Coronary artery (tissue), 2 donors: ENCODE data around the gene CYSRT1.

ENCODE experiments used
- DNase-seq: peaks from one replicate; pipeline ENCODE4 v3.0.0-alpha.2; 2017; ENCODE audit warnings: low spot score
- H3K27ac ChIP-seq, 2 donors: fragments of 200-600 bp; sonication (generic); one replicate each; pipeline ENCODE4 v1.5.1; 2016 to 2019
- H3K4me3 ChIP-seq: fragments of 200-600 bp; sonication (generic); 2 replicates; pipeline ENCODE4 v1.5.1; 2016; ENCODE audit warnings: mild to moderate bottlenecking, moderate library complexity
- TF ChIP-seq, protein P1 (sequence below): fragments of 200-600 bp; sonication (generic); IDR thresholded peaks from one replicate; pipeline ENCODE4 v1.5.1; 2019; ENCODE audit warnings: antibody characterized with exemption

Gene CYSRT1

DNA sequence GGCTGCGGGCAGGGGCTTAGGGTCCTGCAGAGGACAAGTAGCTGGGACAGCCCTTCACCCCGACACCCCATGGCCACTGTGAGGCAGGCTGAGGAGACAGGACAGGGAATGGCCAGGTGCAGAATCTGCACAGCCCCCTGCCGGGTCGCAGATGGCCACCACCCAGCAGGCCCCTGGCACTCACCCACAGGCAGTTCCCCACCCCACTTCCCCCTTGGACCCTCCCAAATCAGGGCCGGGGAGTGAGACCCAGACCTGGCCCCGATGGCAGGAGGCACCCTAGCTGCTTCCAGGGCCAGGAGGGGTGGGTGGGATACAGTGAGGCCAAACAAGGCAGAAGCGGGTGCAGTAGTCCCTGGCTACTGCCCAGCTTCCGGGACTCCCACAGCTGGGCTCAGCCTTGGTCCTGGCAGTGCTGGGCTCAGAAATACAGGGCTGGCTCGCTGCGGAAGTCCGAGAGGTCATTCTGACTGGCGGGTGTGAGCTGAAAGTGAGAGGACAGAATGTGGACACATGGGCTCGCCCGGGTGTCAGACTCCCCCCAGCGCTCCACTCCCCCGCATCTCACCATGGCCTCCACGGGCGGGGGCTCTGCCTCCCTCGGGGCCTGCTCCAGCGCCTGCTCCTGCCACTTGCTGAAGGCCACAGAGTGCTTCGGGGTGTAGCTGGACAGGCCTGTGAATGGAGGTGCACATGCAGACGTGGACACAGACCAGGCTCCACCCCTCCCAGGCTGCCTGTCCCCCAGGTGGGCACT lies 33.1 kb upstream of the CYSRT1 start:
- DNase-seq, result no peak
- no peak overlapping the region for H3K4me3 ChIP-seq
- H3K27ac ChIP-seq, result peak overlapping the region in 1 of 2 donors; percentile 1
- TF ChIP-seq, protein P1, sequence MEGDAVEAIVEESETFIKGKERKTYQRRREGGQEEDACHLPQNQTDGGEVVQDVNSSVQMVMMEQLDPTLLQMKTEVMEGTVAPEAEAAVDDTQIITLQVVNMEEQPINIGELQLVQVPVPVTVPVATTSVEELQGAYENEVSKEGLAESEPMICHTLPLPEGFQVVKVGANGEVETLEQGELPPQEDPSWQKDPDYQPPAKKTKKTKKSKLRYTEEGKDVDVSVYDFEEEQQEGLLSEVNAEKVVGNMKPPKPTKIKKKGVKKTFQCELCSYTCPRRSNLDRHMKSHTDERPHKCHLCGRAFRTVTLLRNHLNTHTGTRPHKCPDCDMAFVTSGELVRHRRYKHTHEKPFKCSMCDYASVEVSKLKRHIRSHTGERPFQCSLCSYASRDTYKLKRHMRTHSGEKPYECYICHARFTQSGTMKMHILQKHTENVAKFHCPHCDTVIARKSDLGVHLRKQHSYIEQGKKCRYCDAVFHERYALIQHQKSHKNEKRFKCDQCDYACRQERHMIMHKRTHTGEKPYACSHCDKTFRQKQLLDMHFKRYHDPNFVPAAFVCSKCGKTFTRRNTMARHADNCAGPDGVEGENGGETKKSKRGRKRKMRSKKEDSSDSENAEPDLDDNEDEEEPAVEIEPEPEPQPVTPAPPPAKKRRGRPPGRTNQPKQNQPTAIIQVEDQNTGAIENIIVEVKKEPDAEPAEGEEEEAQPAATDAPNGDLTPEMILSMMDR, result no peak

DNA sequence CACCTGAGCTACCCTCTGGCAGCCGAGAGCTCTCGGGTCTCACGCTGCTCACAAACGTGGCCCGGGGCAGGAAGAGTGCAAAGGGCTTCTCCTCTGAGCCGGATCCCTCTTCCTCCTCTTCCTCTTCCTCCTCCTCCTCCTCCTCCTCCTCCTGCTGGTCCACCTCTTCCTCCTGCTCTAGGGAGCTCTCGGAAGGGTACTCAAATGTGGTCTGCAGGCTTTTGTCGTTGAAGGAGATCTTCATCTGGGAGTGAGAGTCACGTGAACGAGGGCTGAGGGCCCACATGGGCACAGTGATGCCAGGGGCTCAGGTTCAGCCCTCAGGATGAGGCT lies 32.6 kb upstream of the CYSRT1 start:
- peak overlapping the region in 1 of 2 donors; percentile 1 for H3K27ac ChIP-seq
- no peak overlapping the region for H3K4me3 ChIP-seq
- DNase-seq, result no peak
- TF ChIP-seq, protein P1, result no peak

DNA sequence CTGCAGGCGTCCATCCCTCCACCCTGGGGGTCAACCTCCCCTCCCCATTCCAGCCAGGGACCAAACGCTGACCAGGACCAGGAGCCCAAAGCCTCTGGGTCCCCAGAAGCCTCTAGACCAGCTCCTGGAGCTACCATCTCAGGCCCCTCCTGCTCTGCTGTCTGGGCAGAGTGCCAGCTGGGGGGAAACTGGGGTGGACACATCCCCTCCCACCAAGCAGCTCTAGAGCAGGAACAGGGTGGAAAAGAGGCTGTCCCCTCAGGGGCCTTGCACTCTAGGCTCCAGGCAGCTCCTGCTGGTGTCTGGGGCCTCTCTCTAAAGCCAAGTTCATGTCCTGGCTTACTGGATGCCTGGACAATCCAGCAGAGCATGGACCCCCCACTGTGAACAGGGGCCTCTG lies 32.1 kb upstream of the CYSRT1 start:
- no peak overlapping the region for H3K4me3 ChIP-seq
- TF ChIP-seq, protein P1, result no peak
- no peak for DNase-seq
- H3K27ac ChIP-seq, result no peak overlapping the region

DNA sequence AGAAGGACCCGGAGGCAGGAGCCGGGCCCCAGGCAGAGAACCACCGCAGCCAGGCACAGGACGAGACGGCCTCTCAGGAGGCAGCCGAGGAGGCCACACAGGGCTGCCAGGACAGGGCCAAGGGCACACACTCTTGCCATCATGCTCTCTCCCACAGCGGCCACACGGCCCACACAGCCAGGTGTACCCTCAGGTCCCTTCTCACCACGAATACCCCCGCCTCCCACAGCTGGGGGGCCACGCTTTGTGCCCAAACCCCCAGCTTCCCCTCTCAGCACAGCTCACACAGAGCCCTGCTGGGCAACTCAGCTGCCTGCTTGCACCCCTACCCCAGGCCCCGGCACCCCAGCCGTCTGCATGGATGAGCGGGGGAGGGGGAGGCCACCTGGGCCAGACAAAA lies 31.2 kb upstream of the CYSRT1 start:
- DNase-seq, result no peak
- TF ChIP-seq, protein P1, result no peak
- Histone ChIP-seq H3K27ac (no peak overlapping the region), H3K4me3 (no peak overlapping the region)

DNA sequence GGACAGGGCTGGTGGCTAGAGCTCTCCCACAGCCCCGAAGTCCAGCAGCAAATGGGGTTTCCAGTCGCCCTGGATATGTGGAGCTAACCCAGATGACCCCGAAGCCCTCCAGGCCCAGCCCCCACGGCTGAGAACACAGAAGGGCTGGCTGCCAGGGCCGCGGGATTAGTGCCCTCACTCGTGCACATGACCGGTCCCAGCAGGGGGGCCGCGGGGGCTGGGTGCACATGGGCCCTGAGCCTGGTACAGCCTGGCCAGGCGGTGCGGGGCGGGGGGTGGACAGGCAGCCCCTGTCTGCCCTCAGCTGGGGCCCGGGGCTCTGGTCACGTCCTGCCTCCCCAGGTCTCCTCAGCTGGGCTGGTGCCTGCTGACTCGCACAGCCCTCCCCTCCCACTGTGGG lies 30.6 kb upstream of the CYSRT1 start:
- TF ChIP-seq, protein P1, result no peak
- DNase-seq, result no peak
- Histone ChIP-seq H3K4me3 (no peak overlapping the region), H3K27ac (no peak overlapping the region)

DNA sequence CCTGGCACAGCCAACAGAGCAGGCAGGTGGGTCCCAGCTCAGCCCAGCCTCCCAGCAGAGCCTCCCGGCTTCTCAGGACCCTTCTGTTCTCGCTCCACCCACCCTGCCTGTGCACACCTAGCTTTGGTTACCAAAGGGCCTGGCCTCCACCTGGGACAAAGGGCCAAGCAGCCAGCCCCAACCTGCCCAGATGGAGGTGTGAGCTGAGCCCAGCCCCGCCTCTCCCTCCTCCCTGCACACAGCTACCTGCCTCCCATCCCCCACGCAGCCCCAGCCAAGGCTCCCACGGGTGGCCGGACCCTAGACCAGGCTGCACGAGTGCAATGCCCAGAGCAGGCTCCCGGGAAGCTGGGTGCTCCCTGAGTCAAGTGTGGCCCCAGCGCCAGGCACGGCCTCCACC lies 30.1 kb upstream of the CYSRT1 start:
- no peak for DNase-seq
- Histone ChIP-seq H3K27ac (no peak overlapping the region), H3K4me3 (no peak overlapping the region)
- TF ChIP-seq, protein P1, result no peak

DNA sequence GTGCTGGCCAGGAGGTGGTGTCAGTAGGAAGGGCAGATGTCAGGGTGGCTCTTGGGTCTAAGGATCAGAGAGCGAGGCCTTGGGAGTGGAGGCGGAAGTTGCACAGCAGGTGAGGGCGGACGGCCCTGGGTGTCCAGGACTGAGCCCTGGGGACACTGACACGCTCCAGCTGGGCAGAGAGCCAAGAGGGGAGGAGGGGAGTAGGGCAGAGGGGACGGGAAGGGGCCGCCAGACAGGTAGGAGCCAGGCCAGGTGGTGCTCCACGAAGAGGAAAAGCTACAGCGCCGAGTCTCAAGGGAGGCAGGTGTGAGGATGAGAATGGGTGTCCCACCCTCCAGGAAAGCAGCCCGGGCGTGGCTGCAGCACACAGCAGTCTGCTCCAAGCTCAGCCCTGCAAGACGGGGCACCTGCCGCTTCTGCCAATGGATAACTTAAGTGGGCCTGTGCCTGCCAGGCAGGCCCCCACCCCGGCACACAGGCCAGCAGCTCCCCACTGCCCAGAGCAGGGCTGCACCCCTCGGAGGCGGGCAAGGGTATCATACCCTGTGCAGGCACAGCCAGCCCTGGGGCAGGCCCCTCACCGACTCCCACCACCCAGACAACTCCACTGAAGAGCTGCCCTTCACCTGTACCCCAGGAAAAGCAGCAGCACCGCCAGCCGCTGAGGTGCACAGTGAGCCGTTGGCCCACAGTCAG lies 29.3 kb upstream of the CYSRT1 start:
- Histone ChIP-seq H3K27ac (no peak overlapping the region), H3K4me3 (no peak overlapping the region)
- no peak for DNase-seq
- TF ChIP-seq, protein P1, result no peak
